IPS DF 6.9 (cell line): ENCODE results near the gene FBXL3.

Experiments
- DNase-seq: peaks from one replicate; pipeline ENCODE4 v3.0.0-alpha.2; 2013; ENCODE audit warnings: low read depth, low spot score
- H3K27ac ChIP-seq: one replicate; pipeline ENCODE4 v1.5.1; 2013; ENCODE audit warnings: low read length, control low read depth
- H3K27me3 ChIP-seq: 2 replicates; pipeline ENCODE4 v1.6.1; 2013; ENCODE audit warnings: mild to moderate bottlenecking, low read length; ENCODE audit not compliant: control insufficient read depth, insufficient read depth
- H3K36me3 ChIP-seq: 2 replicates; pipeline ENCODE4 v1.6.1; 2013; ENCODE audit warnings: low read length; ENCODE audit not compliant: control insufficient read depth, insufficient read depth
- H3K4me1 ChIP-seq: 2 replicates; pipeline ENCODE4 v1.6.1; 2013; ENCODE audit warnings: low read length; ENCODE audit not compliant: control insufficient read depth, insufficient read depth
- H3K4me3 ChIP-seq: 2 replicates; pipeline ENCODE4 v1.5.1; 2013; ENCODE audit warnings: mild to moderate bottlenecking, low read length
- H3K9me3 ChIP-seq: 2 replicates; pipeline ENCODE4 v1.6.1; 2013; ENCODE audit warnings: low read length, inconsistent platforms; ENCODE audit not compliant: control insufficient read depth, insufficient read depth
- WGBS: extraction: QIAGEN DNeasy Blood & Tissue Kit; methylation state at CpG from one replicate; pipeline ENCODE4 v1.1.7; 2013; ENCODE audit warnings: mixed read lengths, missing lambda C conversion rate; ENCODE audit not compliant: insufficient read length, insufficient coverage; 5-methylcytosine and 5-hydroxymethylcytosine counted together

Gene FBXL3

GRCh38 chr13:76991432-76991795 is 35.5 kb downstream of the FBXL3 start:
- H3K9me3 ChIP-seq: no peaks in the 10 kb centered on the region
- H3K36me3 ChIP-seq: no peaks in the 10 kb centered on the region
- no peaks in the 10 kb centered on the region for H3K27me3 ChIP-seq
- DNase-seq: no peak
- WGBS: no CpG with 5 or more reads among the region's 15 CpGs
- 0 out of 2 replicates have a peak, but pooled peaks cover 2% of the 10 kb centered on the region for H3K4me1 ChIP-seq
- peak overlapping the region; percentile 58; the same call in 1 of the 2 replicates for H3K4me3 ChIP-seq
- no peak overlapping the region for H3K27ac ChIP-seq

- H3K36me3 ChIP-seq: no peaks in the 10 kb centered on the region
- H3K4me3 ChIP-seq: no peak overlapping the region
- no peaks in the 10 kb centered on the region for H3K4me1 ChIP-seq
- DNase-seq: no peak
- no peak overlapping the region for H3K27ac ChIP-seq
- WGBS: 100% methylated on average over 2 of the region's 5 CpGs
- no peaks in the 10 kb centered on the region for H3K27me3 ChIP-seq
- no peaks in the 10 kb centered on the region; the same call in 1 of the 2 replicates for H3K9me3 ChIP-seq
Measured at GRCh38 chr13:76983676-76984075, 43.3 kb downstream of the FBXL3 start.

- WGBS: no CpG with 5 or more reads among the region's 6 CpGs
- H3K4me3 ChIP-seq: no peak overlapping the region
- H3K27me3 ChIP-seq: no peaks in the 10 kb centered on the region
- H3K9me3 ChIP-seq: no peaks in the 10 kb centered on the region; the same call in 1 of the 2 replicates
- no peak for DNase-seq
- H3K4me1 ChIP-seq: no peaks in the 10 kb centered on the region
- no peaks in the 10 kb centered on the region for H3K36me3 ChIP-seq
- no peak overlapping the region for H3K27ac ChIP-seq
Measured at GRCh38 chr13:76982061-76982460, 44.9 kb downstream of the FBXL3 start.

GRCh38 chr13:76980075-76980718 is 46.8 kb downstream of the FBXL3 start:
- DNase-seq: no peak
- Histone ChIP-seq H3K27me3 (no peaks in the 10 kb centered on the region), H3K36me3 (no peaks in the 10 kb centered on the region), H3K9me3 (no peaks in the 10 kb centered on the region; the same call in 1 of the 2 replicates), H3K27ac (no peak overlapping the region), H3K4me1 (no peaks in the 10 kb centered on the region), H3K4me3 (no peak overlapping the region)
- WGBS: no CpG with 5 or more reads among the region's 34 CpGs

- no peaks in the 10 kb centered on the region for H3K36me3 ChIP-seq
- H3K27ac ChIP-seq: no peak overlapping the region
- no peak overlapping the region for H3K4me3 ChIP-seq
- H3K9me3 ChIP-seq: no peaks in the 10 kb centered on the region; the same call in 1 of the 2 replicates
- no peak for DNase-seq
- H3K4me1 ChIP-seq: no peaks in the 10 kb centered on the region
- no CpG with 5 or more reads among the region's 5 CpGs for WGBS
- no peaks in the 10 kb centered on the region for H3K27me3 ChIP-seq
Measured at GRCh38 chr13:76976929-76977328, 50.0 kb downstream of the FBXL3 start.

- Histone ChIP-seq H3K27ac (no peak overlapping the region), H3K9me3 (no peaks in the 10 kb centered on the region; the same call in 1 of the 2 replicates), H3K36me3 (no peaks in the 10 kb centered on the region), H3K4me1 (no peaks in the 10 kb centered on the region), H3K4me3 (no peak overlapping the region), H3K27me3 (no peaks in the 10 kb centered on the region)
- WGBS: no CpG with 5 or more reads among the region's 8 CpGs
- DNase-seq: no peak
Measured at GRCh38 chr13:76976490-76976889, 50.5 kb downstream of the FBXL3 start.

GRCh38 chr13:76975863-76976262 is 51.1 kb downstream of the FBXL3 start:
- Histone ChIP-seq H3K27me3 (no peaks in the 10 kb centered on the region), H3K9me3 (no peaks in the 10 kb centered on the region; the same call in 1 of the 2 replicates), H3K27ac (no peak overlapping the region), H3K4me1 (no peaks in the 10 kb centered on the region), H3K4me3 (no peak overlapping the region), H3K36me3 (no peaks in the 10 kb centered on the region)
- DNase-seq: no peak
- no CpG with 5 or more reads among the region's 6 CpGs for WGBS

- Histone ChIP-seq H3K36me3 (no peaks in the 10 kb centered on the region), H3K4me1 (no peaks in the 10 kb centered on the region), H3K27ac (no peak overlapping the region), H3K27me3 (no peaks in the 10 kb centered on the region), H3K4me3 (no peak overlapping the region), H3K9me3 (no peaks in the 10 kb centered on the region; the same call in 1 of the 2 replicates)
- no peak for DNase-seq
- WGBS: no CpG with 5 or more reads among the region's 3 CpGs
Measured at GRCh38 chr13:76974618-76974975, 52.4 kb downstream of the FBXL3 start.

- Histone ChIP-seq H3K9me3 (no peaks in the 10 kb centered on the region; the same call in 1 of the 2 replicates), H3K4me3 (no peak overlapping the region), H3K27ac (no peak overlapping the region), H3K4me1 (no peaks in the 10 kb centered on the region), H3K27me3 (no peaks in the 10 kb centered on the region), H3K36me3 (no peaks in the 10 kb centered on the region)
- DNase-seq: no peak
- no CpG with 5 or more reads among the region's 6 CpGs for WGBS
Measured at GRCh38 chr13:76973920-76974617, 52.9 kb downstream of the FBXL3 start.

- no peaks in the 10 kb centered on the region for H3K4me1 ChIP-seq
- H3K36me3 ChIP-seq: no peaks in the 10 kb centered on the region
- no peak overlapping the region for H3K27ac ChIP-seq
- no peak overlapping the region for H3K4me3 ChIP-seq
- H3K27me3 ChIP-seq: no peaks in the 10 kb centered on the region
- H3K9me3 ChIP-seq: no peaks in the 10 kb centered on the region
- no peak for DNase-seq
- WGBS: no CpG with 5 or more reads among the region's 19 CpGs
Measured at GRCh38 chr13:76971851-76972829, 54.8 kb downstream of the FBXL3 start.
